ENCODE measurements around the gene ATP10A. TPM values are rescaled to one million over a fixed set of nuclear protein-coding genes. Genes with fewer than 3 reads are reported as not detected.

Gene ATP10A
- total RNA-seq, 3 donors from 2014 or later, result 6.4 to 17.4 (median 7.2) TPM

GRCh38 chr15:25870938-25871337 is 7.8 kb upstream of the ATP10A start:
- H3K4me3 ChIP-seq, result no peak overlapping the region
- no peaks in the 10 kb centered on the region for H3K36me3 ChIP-seq
- H3K27me3 ChIP-seq, result no peaks in the 10 kb centered on the region
- H3K4me1 ChIP-seq, result no peaks in the 10 kb centered on the region
- TF ChIP-seq CTCF (IDR thresholded peaks at IDR 0.05) (no peak), POLR2A (IDR thresholded peaks at IDR 0.05) (no peak), POLR2AphosphoS5 (IDR thresholded peaks at IDR 0.05) (no peak)
- H3K27ac ChIP-seq, result no peak overlapping the region
- no peaks in the 10 kb centered on the region for H3K9me3 ChIP-seq
- intact Hi-C loops (cut with DNase I; ENCODE audit: low total_unique reads), result no loop called here
- no peak for DNase-seq (ENCODE audit: low spot score in 2 of 2)

DNA sequence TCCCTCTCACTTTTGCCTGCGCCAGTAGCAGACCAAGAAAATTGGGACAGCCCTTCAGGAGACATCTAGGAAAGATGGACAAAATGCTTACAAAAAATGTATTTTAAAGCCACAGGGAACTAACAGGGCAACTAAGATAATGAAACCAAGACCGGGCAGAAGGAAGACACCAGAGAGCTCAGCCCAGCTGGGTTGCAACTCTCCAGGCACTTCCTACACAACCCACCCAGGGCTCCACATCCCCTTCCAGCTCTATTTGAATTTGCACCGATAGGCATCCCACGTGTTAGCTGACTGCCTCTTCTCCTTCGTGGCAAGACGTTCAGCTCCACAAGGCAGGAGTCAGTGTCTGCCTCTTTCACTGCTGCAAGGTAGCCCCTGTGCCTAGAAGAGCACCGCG is 6.6 kb upstream of the ATP10A start:
- intact Hi-C loops (cut with DNase I; ENCODE audit: low total_unique reads), result no loop called here
- Histone ChIP-seq H3K9me3 (no peaks in the 10 kb centered on the region), H3K27ac (no peak overlapping the region), H3K4me1 (no peaks in the 10 kb centered on the region), H3K36me3 (no peaks in the 10 kb centered on the region), H3K27me3 (peaks cover 0 to 3% of the 10 kb centered on the region in 2 donors), H3K4me3 (no peak overlapping the region)
- DNase-seq (ENCODE audit: low spot score in 2 of 2), result no peak
- TF ChIP-seq POLR2A (IDR thresholded peaks at IDR 0.05) (no peak), CTCF (IDR thresholded peaks at IDR 0.05) (no peak), POLR2AphosphoS5 (IDR thresholded peaks at IDR 0.05) (no peak)

DNA sequence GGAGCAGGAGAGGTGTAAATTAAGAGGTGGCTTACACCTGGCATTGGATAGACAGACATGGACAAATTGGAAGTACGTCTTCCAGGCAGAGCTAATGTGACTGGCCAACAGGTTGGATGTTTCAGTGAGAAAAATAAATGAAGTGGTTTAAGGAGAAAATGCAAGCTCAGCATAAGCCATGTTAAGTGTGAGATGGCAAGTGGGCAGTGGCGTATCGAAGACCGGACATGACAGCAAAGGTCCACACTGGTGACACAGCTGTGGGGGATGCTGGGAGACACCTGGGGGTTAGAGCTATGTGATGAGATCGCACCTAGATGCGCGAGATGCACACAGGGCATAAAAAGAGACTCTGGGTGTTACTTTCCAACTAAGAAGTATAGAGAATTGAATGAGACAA is 3.7 kb upstream of the ATP10A start:
- TF ChIP-seq POLR2AphosphoS5 (IDR thresholded peaks at IDR 0.05), result no peak
- no peak for TF ChIP-seq POLR2A (IDR thresholded peaks at IDR 0.05)
- TF ChIP-seq CTCF (IDR thresholded peaks at IDR 0.05), result no peak
- H3K36me3 ChIP-seq, result no peaks in the 10 kb centered on the region
- intact Hi-C loops (cut with DNase I; ENCODE audit: low total_unique reads), result no loop called here
- H3K4me3 ChIP-seq, result no peak overlapping the region
- H3K9me3 ChIP-seq, result no peaks in the 10 kb centered on the region
- H3K27ac ChIP-seq, result no peak overlapping the region
- peaks cover 0 to 5% of the 10 kb centered on the region in 2 donors for H3K4me1 ChIP-seq
- DNase-seq (ENCODE audit: low spot score in 2 of 2), result no peak
- H3K27me3 ChIP-seq, result peaks cover 0 to 3% of the 10 kb centered on the region in 2 donors

DNA sequence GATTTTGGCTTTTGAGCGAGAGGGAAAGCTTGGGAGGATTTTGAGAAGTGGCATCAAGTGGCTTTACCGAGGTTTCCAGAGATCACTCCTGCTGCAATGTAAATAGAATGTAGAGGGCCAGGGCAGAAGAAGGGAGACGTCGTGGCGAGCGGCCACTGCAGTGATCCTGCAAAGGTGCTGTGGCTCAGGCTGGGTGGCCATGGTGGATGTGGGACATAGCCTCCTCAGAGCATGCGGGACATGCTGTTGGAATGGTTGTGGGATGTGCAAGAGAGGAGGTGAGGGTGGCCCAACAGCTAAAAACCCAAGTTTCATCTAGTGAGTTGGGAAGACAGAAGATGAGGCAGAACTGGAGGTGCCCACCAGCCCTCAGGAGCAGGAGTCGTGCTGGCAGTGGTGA is 3.1 kb upstream of the ATP10A start:
- Histone ChIP-seq H3K27ac (no peak overlapping the region), H3K27me3 (peaks cover 0 to 3% of the 10 kb centered on the region in 2 donors), H3K9me3 (no peaks in the 10 kb centered on the region), H3K36me3 (no peaks in the 10 kb centered on the region), H3K4me3 (no peak overlapping the region), H3K4me1 (peaks cover 0 to 5% of the 10 kb centered on the region in 2 donors)
- TF ChIP-seq CTCF (IDR thresholded peaks at IDR 0.05) (no peak), POLR2A (IDR thresholded peaks at IDR 0.05) (no peak), POLR2AphosphoS5 (IDR thresholded peaks at IDR 0.05) (no peak)
- intact Hi-C loops (cut with DNase I; ENCODE audit: low total_unique reads), result no loop called here
- DNase-seq (ENCODE audit: low spot score in 2 of 2), result no peak

DNA sequence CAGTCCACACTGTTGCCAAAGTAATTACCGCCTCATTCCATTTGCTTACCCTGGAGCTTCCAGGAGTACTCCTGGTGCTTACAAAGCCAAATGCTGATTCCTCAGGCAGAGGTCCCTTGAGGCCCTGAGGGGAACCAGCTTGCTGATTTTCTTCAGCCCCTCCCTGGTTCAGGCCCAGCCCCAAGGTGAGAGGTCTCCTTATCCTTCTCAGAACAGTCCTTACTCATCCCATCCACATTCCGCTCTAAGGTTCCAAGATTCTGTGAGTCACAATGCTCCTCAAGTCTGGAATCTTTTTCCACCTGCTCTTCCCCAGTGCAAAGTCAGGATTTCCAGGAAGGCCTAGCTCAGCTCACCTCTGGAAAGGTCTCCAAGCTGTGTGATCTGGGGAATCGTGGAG is 1.8 kb upstream of the ATP10A start:
- Histone ChIP-seq H3K4me1 (peaks cover 2 to 5% of the 10 kb centered on the region in 2 donors), H3K27me3 (peaks cover 0 to 3% of the 10 kb centered on the region in 2 donors), H3K36me3 (no peaks in the 10 kb centered on the region), H3K4me3 (no peak overlapping the region), H3K27ac (no peak overlapping the region), H3K9me3 (no peaks in the 10 kb centered on the region)
- no peak for TF ChIP-seq CTCF (IDR thresholded peaks at IDR 0.05)
- TF ChIP-seq POLR2A (IDR thresholded peaks at IDR 0.05), result no peak
- TF ChIP-seq POLR2AphosphoS5 (IDR thresholded peaks at IDR 0.05), result no peak
- intact Hi-C loops (cut with DNase I; ENCODE audit: low total_unique reads), result no loop called here
- no peak for DNase-seq (ENCODE audit: low spot score in 2 of 2)
